GM18519 (cell line): ENCODE measurements around the gene ZNF595.
"Not testable (repeated sequence)": the region's sequence is repeated elsewhere in the genome, so short reads cannot be mapped to it uniquely, and the experiment has no call there.

Experiments
- ATAC-seq: cut with Tn5 transposase; IDR thresholded peaks from one replicate; pipeline ENCODE4 v1.9.1; 2021; ENCODE audit warnings: mild to moderate bottlenecking, moderate library complexity; ENCODE audit not compliant: unreplicated experiment, low FRiP score

The ZNF595 gene

DNA sequence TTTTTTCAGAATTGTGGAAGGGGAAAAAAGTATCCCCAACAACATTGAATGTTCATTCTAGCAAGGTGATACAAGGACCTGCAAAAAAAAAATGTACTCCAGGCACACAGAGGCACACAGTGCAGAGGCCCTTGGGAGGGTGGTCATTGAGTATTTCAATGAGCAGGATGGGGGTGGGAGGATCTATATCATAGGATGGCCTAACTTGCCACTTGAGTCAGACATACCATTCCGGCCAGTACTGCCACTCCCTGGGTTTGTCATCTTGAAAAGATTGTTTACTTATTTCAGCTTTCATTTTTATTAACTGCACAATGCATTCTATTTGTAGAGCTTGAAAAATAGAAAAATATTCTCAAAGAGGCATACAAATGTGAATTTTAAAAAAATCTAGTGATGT is 18.7 kb downstream of the ZNF595 start:
- ATAC-seq = no peak

DNA sequence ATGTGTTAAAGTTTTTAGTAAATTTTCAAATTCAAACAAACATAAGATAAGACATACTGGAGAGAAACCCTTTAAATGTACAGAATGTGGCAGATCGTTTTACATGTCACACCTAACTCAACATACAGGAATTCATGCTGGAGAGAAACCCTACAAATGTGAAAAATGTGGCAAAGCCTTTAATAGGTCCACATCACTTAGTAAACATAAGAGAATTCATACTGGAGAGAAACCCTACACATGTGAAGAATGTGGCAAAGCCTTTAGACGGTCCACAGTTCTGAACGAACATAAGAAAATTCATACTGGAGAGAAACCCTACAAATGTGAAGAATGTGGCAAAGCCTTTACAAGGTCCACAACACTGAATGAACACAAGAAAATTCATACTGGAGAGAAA is 32.8 kb downstream of the ZNF595 start:
- ATAC-seq = no peak

DNA sequence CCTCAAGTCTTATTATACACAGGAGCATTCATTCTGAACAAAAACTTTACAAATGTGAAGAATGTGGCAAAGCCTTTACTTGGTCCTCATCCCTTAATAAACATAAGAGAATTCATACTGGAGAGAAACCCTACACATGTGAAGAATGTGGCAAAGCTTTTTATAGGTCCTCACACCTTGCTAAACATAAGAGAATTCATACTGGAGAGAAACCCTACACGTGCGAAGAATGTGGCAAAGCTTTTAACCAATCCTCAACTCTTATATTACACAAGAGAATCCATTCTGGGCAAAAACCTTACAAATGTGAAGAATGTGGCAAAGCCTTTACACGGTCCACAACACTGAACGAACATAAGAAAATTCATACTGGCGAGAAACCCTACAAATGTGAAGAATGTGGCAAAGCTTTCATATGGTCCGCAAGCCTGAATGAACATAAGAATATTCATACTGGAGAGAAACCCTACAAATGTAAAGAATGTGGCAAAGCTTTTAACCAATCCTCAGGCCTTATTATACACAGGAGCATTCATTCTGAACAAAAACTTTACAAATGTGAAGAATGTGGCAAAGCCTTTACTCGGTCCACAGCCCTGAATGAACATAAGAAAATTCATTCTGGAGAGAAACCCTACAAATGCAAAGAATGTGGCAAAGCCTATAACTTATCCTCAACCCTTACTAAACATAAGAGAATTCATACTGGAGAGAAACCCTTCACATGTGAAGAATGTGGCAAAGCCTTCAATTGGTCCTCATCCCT is 33.6 kb downstream of the ZNF595 start:
- ATAC-seq = not testable (repeated sequence)

DNA sequence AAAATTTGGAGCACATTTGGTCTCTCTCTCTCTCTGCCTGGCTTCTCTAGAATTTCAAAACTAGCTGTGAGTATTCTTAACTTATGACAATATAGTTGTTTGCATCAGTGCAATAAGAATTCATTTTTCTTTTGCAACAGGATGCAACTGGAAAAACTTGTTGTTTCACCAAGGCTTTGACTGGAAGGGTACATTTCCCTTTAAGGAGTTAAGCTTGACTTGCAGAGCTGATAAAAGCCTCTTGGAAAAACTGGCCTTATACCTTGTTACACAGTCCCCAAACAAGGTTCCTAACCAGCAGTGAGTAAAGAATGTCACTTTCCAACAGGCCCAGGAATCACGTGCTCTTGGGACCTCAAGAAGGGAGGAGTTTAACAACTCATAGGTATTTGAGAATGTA is 45.3 kb downstream of the ZNF595 start:
- ATAC-seq = no peak

DNA sequence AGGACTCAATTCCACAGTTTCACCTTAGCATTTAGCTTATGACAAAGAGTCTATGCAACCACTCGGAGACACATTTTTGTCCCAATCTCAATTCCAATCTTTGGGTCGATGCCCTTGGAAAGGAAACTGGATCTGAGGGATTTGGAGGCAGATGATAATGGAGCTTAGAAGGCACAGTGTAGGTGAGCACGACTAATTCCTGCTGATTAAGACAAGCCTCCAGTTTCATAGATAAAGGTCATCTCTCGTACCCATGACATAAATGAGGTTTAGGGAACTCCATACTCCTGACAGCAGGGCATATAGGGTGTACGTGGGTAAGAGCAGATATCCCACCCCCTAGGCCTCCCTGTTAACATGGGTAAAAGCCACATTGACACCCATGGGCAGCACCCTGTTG is 46.7 kb downstream of the ZNF595 start:
- no peak for ATAC-seq

DNA sequence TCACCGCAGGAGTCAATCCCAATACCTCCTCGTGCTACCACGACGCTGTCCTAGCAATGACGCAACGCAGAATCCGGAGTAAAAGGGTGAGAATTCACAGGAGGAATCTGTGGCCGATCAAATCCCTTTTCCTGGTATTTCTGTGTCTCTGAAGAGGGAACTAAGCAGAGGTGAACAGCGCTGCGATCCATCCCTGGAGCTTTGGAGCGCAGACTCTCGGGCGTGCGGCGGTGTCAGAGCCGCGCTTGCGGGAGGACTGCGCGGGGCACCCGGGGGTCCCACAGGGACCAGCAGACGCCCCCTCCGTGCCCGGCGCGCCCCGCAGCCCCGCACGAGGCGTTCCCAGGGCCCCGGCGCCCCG is 53.9 kb downstream of the ZNF595 start:
- ATAC-seq = no peak

DNA sequence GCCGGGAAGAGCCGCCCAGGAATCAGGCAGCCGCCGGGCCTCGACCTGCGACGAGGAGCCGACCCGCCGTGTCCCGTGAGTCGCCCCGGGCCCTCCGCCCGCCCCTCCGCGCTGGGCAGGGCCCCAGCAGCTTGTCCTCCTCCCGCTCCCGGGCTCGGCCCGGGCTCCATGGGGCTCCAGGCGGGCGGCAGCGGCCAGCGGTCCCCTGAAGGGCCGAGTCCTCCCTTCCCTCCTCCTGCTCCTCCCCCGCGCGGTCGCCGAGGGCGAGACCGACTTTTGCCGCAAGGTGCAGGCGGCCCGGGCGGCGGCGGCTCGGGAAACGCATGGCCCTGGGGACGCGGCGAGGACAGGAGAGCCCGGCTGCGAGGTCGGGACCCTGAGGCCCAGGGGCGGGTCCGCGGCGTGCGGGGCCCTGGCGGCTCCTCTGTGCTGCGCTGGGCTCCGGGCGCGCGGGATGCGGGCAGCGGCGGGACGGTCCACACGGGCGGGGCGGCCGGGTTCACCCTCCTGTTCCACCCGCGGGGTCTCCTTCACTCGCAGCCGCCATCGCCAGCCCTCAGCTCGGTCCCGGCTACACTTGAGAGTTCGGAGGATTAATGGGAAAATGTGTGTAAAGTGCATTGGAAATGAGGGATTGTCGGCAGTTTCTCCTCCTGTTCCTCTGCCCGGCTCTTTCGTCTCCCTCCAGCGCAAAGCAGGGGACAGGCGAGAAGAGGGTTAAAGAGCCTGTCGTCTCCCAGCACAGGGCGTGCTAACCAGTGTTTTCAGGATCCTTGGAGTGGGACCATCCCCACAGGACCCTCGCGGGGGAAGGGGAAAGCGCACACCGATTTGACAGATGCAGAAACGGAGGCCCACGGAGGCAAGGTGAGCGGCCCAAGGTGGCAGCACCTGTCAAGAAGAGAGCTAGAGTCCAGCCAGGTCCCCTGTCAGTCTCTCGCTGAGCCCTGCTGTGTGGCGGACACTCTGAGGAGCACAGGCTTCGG is 54.6 kb downstream of the ZNF595 start:
- ATAC-seq = no peak

DNA sequence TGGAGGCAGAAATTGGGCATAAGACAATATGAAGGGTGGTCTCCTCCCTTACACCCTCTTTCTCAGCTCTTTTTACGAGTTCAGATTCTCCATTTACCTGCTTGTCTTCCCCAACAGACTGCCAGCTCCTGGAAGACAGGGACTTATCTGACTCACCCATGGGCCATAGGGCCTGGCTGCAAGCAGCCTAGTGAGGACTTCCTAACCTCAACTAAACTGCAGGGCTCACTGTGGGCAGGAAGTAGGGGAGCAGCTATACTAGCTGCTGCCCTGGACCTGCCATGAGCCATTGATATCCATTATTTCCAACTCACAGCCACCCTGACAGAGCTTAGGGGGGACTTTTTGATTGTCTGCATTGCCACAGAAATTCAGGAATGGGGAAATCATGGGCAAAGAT is 59.6 kb downstream of the ZNF595 start:
- ATAC-seq = no peak

DNA sequence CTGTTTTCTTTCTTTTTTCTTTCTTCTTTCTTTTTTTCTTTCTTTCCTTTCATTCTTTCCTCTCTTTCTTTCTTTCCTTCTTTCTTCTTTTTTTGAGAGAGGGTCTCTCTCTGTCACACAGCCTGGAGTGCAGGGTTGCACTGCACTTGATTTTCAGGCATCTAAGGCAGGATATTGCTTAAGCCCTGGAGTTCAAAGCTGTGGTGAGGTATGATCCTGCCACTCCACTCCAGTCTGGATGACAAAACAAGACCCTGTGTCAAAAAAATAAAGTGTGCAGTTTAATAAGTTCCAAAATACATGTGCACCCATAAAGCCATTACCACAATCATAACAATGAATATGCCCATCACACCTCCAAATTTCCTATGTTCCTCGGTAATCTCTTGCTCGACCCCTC is 60.6 kb downstream of the ZNF595 start:
- no peak for ATAC-seq

DNA sequence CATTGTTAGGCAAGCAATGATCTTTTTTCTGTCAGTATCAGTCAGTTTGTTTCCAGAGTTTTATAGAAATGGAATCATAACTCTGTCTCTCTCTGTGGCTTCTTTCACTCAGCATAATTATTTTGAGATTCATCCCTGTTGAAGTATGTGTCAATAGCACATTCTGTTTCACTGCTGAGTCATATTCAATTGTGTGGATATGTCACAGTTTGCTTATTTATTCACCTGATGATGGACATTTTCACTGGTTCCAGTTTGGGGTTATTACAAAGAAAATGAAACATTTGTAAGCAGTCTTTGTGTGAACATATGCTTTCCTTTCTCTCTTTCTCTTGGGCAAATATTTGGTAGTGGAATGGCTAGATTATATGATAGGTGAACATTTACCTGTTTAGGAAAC is 61.0 kb downstream of the ZNF595 start:
- ATAC-seq = no peak

DNA sequence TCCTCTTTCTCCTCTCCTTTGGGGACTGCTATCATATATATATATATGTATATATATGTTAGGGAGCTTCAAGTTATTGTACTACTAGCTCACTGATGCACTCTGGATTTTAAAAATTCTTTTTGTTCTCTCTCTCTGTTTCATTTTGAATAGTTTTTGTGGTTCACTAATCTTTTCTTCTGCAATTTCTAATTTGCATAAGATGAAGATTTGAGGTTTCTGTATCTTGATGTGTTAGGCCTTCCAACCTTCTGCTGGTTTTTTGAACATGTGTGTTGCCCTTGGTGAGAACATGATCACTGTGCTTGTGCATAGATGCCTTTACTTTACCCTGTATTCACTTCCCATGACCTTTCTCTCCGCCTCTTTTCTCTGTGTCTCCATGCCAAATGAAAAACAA is 63.4 kb downstream of the ZNF595 start:
- ATAC-seq = no peak

DNA sequence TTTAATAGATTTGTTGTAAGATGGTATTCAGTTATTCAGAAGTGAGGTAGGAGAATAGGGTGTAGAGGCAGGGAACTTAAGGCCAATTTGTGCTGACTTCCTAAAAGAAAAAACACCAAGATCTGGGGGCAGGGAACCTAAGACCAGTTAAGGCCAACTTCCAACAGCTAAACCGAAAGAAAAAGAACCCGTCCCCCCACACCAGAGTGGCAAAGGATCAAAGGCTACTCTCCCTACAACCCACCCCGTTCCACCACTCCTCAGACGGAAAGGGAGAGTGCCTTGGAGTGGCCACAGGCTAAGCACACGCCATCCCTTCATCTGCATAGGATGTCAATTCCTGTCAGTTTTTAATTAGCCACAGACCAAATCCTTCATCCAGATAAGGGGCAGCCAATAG is 67.5 kb downstream of the ZNF595 start:
- no peak for ATAC-seq

DNA sequence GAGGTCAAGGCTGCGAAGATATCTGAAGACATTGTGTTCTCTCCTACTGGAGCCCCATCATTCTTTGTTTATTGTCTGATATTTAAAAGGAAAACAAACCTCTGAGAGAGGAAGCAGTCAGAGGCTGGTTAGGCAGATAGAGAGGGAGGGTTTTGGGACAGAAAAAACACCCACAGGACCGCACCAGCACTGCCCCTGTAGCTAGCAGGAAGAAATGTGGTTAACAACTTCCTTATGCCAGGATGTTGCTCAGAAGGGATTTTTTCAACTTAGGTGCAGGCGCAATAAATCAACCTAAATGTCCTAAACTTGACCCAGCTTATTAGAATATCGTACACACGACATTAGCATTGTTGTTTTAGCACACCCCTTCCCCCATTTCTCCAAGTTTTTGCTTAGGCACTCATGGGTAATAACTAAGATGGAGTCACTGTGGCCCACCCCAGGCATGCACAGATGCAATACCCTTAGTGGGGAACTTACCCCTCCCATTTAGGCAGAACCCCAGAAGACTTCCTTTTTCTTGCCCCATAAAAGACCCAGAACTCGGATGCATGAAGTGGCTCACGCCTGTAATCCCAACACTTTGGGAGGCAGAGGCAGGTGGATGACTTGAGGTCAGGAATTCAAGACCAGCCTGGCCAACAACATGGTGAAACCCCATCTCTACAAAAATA is 68.4 kb downstream of the ZNF595 start:
- ATAC-seq = no peak

DNA sequence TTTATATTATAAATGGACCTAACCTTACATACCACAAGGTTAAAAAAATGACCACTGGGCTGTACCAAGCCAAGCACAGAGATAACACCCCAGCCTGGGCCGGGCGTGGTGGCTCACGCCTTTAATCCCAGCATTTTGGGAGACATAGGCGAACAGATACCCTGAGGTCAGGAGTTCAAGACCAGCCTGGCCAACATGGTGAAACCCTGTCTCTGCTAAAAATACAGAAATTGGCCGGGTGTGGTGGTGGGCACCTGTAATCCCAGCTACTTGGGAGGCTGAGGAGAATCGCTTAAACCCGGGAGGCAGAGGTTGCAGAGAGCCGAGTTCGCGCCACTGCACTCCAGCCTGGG is 70.8 kb downstream of the ZNF595 start:
- ATAC-seq = not testable (repeated sequence)

DNA sequence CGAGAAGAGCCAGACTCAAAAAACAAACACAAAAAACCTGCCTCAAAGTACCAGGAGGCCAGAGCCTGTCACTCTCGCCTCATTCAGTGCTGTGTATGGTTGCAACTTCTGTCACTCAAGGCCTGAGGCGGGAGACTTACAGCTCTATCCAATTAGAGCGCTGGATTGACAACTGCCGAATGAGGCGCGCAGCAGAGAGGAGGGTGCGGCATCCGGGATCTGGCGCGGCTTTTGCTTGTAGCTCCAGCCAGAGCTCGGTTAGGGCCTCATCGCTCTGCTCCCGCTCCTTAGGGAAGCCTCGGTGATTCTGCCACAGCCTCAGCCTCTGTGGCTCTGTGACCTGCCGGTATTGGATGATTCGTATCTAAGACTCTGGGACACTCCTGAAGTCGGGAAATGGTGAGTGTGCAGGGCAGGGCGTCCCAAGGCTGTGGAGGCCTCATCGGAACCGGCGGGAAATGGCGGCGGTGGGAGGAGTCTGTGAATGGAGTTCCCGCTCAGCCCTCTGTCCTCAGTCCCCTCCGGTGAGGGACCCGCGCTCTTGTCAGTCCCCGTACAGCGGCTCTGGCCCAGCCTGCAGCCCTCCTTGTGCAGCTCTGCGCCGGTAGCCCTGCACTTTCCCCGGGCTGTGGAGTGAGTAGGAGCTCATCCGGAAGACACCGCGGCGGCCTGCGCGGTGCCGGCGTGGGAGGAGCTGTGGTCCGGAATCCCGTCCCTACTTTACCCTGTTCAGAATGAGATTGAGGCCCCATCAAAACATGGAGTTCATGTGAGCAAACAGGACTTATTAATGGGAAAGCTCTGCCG is 71.4 kb downstream of the ZNF595 start, which contains the start of gene ZNF718:
ZNF718 (plus strand) TSS at position 227 of the 807 bp plus-strand sequence; CDS start at position 397, 170 bp downstream.
- peak; percentile 100 for ATAC-seq

DNA sequence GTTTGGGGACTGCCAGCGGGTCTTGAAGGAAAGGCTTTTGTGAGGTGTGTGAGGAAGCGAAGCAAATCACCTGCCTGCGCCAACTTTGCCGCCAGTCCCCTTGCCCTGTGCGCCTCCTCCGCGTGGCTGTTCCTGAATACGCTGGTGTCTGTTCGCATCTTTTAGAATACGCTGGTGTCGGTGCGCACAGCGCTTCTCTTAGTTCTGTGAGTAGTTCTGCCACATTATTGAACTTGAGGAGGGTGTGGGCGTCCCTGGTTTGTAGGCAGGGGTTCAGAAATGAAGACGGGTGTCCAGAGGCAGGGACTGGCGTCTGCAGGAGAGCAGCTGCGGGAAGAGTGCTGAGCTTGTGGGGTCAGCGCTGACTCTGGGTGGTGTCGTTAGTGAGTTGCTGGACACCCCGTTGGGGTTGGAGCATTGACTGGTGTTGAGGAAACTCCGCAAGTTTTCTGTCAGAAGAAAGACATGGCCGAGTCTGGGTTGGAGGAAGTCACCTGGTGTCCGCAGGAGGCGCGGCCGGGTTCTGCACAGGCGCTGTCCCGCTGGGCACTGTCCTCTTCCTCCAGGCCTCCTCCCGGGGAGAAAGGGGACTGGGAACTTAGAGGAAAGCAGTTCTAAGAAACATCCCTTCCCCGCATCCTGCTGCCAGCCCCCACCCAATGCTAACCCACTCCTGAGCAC is 72.1 kb downstream of the ZNF595 start:
- ATAC-seq = no peak

DNA sequence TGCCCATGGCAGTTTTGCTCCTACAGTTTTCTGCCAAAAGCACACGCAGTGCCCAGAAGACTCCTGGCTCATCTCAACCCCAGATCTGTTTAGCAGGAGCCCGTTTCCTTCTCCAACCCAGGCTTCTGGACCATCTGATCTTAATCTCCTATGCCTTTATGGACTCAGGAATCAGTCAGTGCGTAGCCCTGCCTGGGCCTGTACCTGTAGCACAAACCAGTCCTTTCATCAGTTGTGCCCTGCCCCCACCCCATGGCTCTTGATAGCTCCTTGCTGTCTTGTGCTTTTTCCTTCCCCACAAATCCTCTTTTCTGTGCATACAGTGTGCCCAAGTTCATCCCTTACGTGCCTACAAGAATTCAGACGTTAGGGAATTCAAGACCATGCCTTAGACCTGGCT is 72.7 kb downstream of the ZNF595 start:
- no peak for ATAC-seq

DNA sequence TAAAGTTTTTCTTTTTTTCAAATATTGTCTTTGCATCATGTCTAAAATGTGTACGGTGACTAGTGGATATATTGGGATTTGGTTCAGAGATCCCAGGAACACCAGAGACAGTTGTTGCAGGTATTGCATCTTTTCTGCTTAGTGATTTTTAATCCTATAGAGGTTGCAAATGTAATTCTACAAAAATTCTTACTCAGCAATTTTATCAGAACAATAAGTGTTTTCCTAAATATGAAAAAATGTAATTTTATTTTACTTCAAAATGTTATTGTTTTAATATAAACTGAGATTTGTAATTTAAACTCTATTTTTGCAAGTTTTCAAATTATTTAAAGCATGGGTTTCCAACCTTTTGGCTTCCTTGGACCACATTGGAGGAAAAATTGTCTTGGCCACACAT is 79.4 kb downstream of the ZNF595 start:
- ATAC-seq = no peak
